Loucy (cell line): Measurements from ENCODE around the gene MLLT10.

Source experiments
- H2AFZ ChIP-seq: fragments of 200-600 bp; sonication (generic); 2 replicates; pipeline ENCODE4 v1.6.0; 2016; ENCODE audit warnings: antibody characterized with exemption, mild to moderate bottlenecking, low read length, moderate library complexity
- H3F3A ChIP-seq: fragments of 200-600 bp; 2 replicates; pipeline ENCODE4 v1.6.0; 2016; ENCODE audit warnings: antibody characterized with exemption, low read depth, mild to moderate bottlenecking
- H3K27me3 ChIP-seq: fragments of 200-600 bp; sonication (generic); 2 replicates; pipeline ENCODE4 v1.6.1; 2014; ENCODE audit warnings: low read length, mild to moderate bottlenecking; ENCODE audit not compliant: insufficient read depth, poor library complexity, severe bottlenecking
- H3K36me3 ChIP-seq: fragments of 200-600 bp; sonication (generic); 2 replicates; pipeline ENCODE4 v1.6.1; 2016; ENCODE audit warnings: low read length; ENCODE audit not compliant: insufficient read depth
- H3K4me1 ChIP-seq: fragments of 200-600 bp; sonication (generic); 2 replicates; pipeline ENCODE4 v1.5.1; 2014; ENCODE audit warnings: low read length, mild to moderate bottlenecking; ENCODE audit not compliant: insufficient read depth, poor library complexity, severe bottlenecking
- H3K4me2 ChIP-seq: fragments of 200-600 bp; sonication (generic); 2 replicates; pipeline ENCODE4 v1.6.0; 2014; ENCODE audit warnings: antibody characterized with exemption, low read length, low read depth, mild to moderate bottlenecking; ENCODE audit not compliant: poor library complexity, severe bottlenecking
- H3K4me3 ChIP-seq: fragments of 200-600 bp; sonication (generic); 2 replicates; pipeline ENCODE4 v1.5.1; 2014; ENCODE audit warnings: low read length, mild to moderate bottlenecking, mixed read lengths; ENCODE audit not compliant: poor library complexity, severe bottlenecking
- H3K79me2 ChIP-seq: fragments of 200-600 bp; sonication (generic); 2 replicates; pipeline ENCODE4 v1.6.1; 2014; ENCODE audit warnings: low read length; ENCODE audit not compliant: insufficient read depth
- H3K9ac ChIP-seq: fragments of 200-600 bp; sonication (generic); 2 replicates; pipeline ENCODE4 v1.6.0; 2014; ENCODE audit warnings: mild to moderate bottlenecking, low read depth, low read length, moderate library complexity; ENCODE audit not compliant: poor library complexity, severe bottlenecking
- H3K9me2 ChIP-seq: fragments of 200-600 bp; sonication (generic); replicated peaks from 2 replicates; pipeline ENCODE4 v1.6.1; 2016; ENCODE audit warnings: low read depth, low read length, mixed read lengths
- H3K9me3 ChIP-seq: fragments of 200-600 bp; sonication (generic); 2 replicates; pipeline ENCODE4 v1.6.1; 2014; ENCODE audit warnings: mild to moderate bottlenecking, antibody characterized with exemption, low read length, low read depth; ENCODE audit not compliant: insufficient read depth
- H4K20me1 ChIP-seq: fragments of 200-600 bp; sonication (generic); 2 replicates; pipeline ENCODE4 v1.6.0; 2014; ENCODE audit warnings: antibody characterized with exemption, low read length, mild to moderate bottlenecking; ENCODE audit not compliant: insufficient read depth, poor library complexity, severe bottlenecking
- CTCF ChIP-seq: fragments of 200-600 bp; sonication (generic); conservative IDR thresholded peaks from 2 replicates; pipeline ENCODE4 v1.5.1; 2014; ENCODE audit warnings: mild to moderate bottlenecking, antibody characterized with exemption, low read length
- EZH2phosphoT487 ChIP-seq: fragments of 200-600 bp; IDR thresholded peaks from 2 replicates; pipeline ENCODE4 v1.6.1; 2018; ENCODE audit warnings: antibody characterized with exemption, mild to moderate bottlenecking, moderate library complexity, borderline replicate concordance

MLLT10 gene

DNA sequence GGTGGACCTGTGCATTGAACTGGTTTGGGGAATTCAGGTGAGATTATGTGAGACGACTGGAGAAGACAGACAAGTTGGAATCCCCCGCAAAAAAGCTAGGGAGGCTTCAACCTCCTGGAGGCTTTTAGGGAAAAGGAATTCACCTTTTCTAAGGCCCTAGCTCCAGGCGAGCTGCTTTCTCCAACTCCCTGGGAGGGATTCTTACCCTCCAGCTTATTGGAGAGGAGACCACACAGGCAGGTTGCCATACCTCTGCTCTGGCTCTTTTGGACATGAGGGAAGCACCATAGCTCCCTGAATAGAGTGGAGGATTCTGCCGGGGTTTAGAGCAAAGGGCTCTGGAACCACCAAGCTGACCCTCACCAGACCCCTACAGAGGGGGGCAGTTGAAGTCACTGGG, 213.8 kb downstream of the MLLT10 start:
- Histone ChIP-seq H3K4me3 (no peak overlapping the region), H3K27me3 (no peaks in the 10 kb centered on the region), H4K20me1 (no peaks in the 10 kb centered on the region), H3K36me3 (peaks cover 23% of the 10 kb centered on the region; the same call in 1 of the 2 replicates), H3K9me3 (no peaks in the 10 kb centered on the region), H3F3A (no peaks in the 10 kb centered on the region), H3K4me1 (peaks cover 18% of the 10 kb centered on the region), H3K79me2 (no peaks in the 10 kb centered on the region), H3K9me2 (no peaks in the 10 kb centered on the region), H3K9ac (no peak overlapping the region), H2AFZ (no peak overlapping the region), H3K4me2 (no peak overlapping the region)
- no peak for TF ChIP-seq EZH2phosphoT487
- TF ChIP-seq CTCF = no peak

DNA sequence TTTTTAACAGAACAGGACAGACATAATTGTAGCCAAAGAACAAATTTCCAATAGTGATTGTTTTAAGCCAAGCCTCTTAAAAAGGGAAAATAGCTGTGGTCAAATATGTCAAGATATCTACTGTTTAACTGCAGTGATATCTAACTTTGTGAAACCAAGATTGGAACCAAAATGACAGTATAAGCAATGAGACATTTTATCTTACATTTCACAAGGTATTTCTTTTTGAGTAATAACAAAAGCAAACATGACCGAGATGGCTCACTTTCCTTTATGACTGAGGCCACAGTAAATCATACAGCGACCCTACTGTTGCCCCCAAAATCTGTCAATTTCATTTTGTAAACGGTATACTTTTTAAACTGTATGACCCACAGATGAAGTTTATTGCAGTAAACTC, 215.8 kb downstream of the MLLT10 start:
- Histone ChIP-seq H3K9me3 (no peaks in the 10 kb centered on the region), H3K4me2 (no peak overlapping the region), H3F3A (no peaks in the 10 kb centered on the region), H3K36me3 (peaks cover 10% of the 10 kb centered on the region; the same call in 1 of the 2 replicates), H3K79me2 (no peaks in the 10 kb centered on the region), H3K27me3 (no peaks in the 10 kb centered on the region), H3K9ac (no peak overlapping the region), H3K4me3 (no peak overlapping the region), H3K4me1 (peaks cover 18% of the 10 kb centered on the region), H3K9me2 (no peaks in the 10 kb centered on the region), H4K20me1 (no peaks in the 10 kb centered on the region), H2AFZ (no peak overlapping the region)
- TF ChIP-seq EZH2phosphoT487 (no peak), CTCF (no peak)

DNA sequence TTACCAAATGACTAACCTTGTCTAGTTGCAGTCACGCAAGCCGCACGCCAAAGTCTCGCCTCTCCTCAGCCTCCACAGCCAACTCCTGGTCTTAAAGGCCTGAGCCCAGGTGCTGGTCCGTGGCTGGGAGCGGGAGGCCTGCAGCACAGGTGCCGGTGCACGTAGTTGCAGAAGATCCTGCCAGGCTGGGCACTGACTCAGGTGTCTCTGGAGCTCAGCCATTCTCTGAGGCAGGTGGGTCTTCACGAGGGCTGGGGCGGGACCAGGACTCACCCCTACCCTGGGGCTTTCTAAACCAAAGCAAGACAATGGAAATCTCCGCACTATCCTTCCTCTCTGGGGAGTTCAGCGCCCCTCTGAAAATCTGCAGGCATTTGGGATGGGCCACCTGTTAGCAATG, 216.4 kb downstream of the MLLT10 start:
- Histone ChIP-seq H3K9ac (no peak overlapping the region), H2AFZ (no peak overlapping the region)

More for the DNA sequence above, 216.4 kb downstream of the MLLT10 start:
- Histone ChIP-seq H3K4me1 (peaks cover 18% of the 10 kb centered on the region), H3K79me2 (no peaks in the 10 kb centered on the region), H3K36me3 (peaks cover 5% of the 10 kb centered on the region; the same call in 1 of the 2 replicates), H3F3A (no peaks in the 10 kb centered on the region), H3K27me3 (no peaks in the 10 kb centered on the region), H3K9me3 (no peaks in the 10 kb centered on the region), H3K4me3 (no peak overlapping the region), H3K4me2 (no peak overlapping the region), H4K20me1 (no peaks in the 10 kb centered on the region), H3K9me2 (no peaks in the 10 kb centered on the region)
- no peak for TF ChIP-seq CTCF
- TF ChIP-seq EZH2phosphoT487 = no peak
